NCI-H345 treated with DMSO at 0.1 percent for 48 hours (cell line): ENCODE data around the gene NDUFAF3.

ENCODE experiments used
- DNase-seq: peaks from one replicate; lab custom pipeline; 2025; ENCODE audit not compliant: unreplicated experiment; lab: John Stamatoyannopoulos, UW

NDUFAF3 gene

DNA sequence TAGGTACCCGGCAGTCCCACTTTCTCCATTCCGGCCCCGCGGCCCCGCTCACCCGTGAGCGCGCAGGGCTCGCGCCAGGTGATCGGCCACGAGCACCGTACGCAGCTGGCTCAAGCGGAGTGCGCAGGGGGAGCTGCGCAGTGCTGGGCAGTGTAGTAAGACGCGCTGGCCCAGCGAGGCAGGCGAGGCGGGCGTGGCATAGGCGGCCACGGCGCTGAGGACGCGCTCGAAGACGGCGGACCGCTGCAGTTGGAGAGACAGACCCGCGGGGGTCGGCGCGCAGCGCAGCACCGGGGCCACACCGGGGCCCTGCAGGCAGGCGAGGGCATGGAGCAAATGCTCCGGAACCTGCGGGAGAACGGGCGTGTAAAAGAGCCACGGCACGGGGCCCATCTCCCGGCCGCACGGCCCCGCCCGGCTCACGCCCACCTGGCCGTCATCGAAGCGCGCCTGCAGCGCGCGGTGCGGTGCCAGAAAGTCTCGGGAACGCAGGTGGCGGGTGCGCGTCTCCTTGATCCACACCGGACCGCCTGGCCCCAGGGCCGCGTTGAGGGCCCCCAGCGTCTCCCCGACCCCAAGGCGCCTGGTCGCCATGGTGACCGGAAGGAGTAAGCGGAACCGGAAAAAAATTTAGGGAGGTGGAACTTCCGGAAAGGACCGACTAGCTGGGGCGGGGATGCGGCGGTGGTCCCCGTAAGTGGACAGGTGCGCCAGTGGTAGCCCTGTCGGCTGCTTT lies 3.8 kb upstream of the NDUFAF3 start, which contains the start of gene DALRD3:
DALRD3 (minus strand) TSS at position 610 of the 736 bp plus-strand sequence; CDS start at position 594, 16 bp downstream.
- DNase-seq: peak; percentile 29

DNA sequence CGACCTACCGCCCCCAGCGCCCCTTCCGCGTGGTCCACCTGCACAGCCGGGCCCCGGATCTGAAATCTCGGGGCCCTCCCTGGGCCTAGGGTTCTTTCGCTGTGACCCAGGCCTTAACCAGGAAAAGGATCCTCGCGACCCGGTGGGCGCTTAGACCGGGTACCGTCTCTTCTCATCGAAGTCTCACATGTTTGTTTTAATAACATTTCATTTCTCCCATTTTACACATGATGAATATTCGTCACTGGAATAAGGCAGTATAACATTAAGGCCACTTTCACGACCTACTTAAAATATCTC lies 3.3 kb upstream of the NDUFAF3 start:
- DNase-seq: no peak

DNA sequence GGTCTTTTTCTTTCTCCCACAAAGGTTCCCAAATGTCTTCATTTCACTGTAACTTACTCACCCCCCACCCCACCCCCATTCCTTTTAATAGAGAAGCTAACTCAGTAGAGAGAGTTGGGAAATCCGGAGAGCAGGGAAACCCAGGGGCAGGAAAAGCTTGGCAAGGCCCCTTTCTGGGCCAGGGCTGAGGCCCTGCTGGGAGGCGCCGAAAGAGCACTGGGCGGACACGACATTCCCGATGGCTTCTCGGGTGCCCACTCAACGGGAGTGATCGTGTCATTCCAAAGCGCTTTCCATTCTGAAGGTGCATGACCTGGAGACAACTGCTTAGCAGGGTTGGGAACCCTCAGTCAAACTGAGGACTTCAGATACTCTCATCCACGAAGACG lies 2.0 kb upstream of the NDUFAF3 start:
- no peak for DNase-seq

DNA sequence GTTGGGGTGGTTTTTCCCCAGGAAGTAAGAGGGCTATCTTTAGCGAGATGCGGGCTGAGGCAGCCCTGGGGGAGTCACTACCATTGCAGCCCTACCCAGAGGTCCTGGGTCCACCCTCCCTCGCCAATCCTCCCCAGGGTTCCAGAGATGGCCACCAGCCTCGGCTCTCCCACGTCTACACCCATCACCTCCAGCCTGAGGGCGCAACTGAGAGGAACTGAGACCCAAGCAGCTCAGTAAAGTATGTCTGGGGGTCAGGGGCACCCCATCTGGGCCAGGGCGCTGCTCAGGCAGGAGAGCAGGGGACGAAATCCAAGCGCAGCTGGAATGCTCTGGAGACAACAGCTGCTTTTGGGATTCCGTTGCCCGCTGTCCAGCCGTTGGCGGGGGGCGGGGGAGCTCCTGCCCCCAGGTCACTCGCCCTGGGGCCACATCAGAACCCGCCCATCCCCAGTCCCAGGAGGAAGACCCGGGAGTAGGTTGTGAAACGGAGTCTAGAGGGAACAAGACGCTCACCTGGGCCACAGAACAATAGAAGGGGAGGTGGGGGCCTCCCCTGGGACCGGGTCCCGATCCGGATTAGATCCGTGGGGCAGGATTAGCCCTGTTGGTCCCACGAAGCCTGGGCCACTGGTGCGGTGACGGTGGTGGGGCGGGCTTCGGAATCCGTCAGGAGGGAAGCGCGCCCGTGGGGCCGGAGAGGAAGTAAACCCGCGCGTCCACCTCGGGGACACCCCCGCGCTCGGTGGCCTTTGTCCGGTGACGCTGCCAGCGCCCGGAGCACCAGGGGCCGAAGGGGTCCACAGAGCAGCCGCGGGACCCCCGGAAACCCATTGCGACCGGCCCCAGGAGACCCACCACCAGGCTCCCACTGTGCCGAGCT lies 1.4 kb upstream of the NDUFAF3 start:
- no peak for DNase-seq

DNA sequence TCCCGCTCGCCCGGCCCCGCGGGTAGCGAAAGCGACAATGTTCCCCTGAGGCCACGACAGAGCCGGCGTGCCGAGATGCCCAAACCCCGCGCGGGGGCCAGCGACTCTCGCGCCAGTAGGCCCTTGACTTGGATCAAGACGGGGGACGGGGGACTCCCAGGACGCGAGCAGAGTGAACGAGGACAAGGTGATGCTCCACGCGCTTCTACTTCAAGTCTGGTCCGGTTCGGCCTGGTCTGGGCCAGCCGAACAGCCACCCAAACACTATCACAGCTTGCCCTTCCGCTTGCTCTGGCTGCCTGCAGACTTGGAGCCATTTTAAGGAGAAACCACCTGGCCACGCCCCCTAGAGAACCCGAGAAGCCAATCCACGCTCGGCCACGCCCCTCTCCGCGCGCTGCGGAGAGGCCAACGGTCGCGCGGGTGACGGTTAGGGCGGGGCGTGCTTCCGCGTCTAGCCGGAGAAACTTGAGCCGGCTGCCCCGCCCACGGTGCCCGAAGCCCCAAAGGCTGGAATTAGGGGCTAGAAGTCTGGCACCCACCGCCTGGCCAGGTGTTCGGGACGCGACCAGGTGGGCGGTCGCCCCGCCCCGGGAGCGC lies 608 bp upstream of the NDUFAF3 start:
- DNase-seq: peak; percentile 92

DNA sequence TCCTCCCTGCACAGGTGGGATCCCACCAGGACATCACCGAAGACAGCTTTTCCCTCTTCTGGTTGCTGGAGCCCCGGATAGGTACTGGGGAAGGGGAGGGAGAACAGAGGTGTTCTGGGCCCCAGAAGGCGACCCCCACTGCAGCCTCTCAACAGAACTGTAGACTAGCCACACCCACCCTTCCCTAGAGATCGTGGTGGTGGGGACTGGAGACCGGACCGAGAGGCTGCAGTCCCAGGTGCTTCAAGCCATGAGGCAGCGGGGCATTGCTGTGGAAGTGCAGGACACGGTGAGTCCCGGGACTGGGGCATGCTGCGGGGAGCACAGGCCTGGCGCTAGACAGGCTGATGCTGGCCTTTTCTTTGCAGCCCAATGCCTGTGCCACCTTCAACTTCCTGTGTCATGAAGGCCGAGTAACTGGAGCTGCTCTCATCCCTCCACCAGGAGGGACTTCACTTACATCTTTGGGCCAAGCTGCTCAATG lies 809 bp downstream of the NDUFAF3 start:
- no peak for DNase-seq

DNA sequence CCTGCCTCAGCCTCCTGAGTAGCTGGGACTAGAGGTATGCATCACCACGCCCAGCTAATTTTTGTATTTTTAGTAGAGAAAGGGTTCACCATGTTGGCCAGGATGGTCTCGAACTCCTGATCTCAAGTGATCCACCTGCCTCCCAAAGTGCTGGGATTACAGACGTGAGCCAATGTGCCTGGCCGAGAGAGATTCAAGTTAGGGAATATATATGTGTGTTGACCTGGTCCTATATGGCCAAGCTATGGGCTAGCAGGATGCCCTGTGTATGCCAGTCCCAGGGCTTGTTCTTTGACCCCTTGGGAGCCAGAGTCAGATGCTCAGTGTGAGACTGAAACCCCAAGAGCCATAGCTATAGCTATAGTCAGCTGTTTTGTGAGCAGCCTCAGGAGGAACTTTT lies 1.9 kb downstream of the NDUFAF3 start:
- DNase-seq: no peak

DNA sequence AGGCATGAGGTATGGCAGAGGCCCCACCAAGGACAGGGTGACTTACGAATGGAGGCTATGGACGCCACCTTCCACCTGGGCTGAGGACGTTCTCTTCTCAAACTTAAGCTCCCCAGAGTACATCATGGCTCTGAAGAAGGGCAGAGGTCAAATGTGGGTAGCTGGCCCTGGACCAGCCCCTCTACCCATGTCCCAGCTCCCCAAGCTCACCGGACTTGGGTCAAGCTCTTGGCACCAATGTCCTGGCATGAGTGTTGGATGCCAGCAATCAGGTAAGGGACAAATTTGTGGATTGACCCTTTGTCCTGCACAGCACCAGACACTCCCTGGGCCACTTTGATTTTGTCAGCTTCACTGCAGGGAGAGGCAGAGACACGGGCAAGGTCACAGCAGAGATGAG lies 2.5 kb downstream of the NDUFAF3 start:
- no peak for DNase-seq

DNA sequence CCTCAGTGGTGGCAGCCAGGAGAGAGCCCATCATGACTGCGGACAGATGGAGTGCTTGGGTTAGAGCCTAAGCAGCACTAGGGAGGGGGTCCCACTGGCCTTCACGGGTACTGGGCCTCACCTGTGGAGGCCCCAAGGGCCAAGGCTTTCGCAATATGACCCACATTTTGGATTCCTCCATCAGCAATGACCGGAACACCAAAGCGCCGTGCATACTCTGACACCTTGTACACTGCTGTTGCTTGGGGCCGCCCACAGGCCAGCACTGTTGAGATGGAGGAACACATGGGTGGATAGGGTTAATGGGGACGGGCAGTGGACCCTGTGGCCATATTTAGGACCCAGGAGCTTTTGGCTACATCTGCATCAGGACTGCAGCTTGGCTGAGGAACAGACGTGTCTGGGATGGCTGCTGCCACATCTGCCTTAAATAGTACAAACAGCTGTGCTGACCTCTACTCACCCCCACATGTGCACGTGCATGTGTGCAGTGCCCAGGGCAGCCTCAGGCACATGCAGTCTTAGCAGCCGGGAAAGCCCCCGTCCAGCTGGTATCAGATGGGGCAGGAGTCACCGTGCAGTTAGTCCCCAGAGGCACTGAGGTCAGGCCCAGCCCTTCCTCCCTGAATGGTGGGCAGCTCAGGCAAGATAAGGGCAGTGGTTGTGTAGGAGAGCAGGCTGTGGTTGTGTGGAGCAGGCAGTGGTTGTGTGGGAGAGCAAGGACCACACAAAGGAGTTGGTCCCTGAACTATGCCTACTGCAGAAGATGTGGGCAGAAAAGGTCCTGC lies 3.3 kb downstream of the NDUFAF3 start:
- no peak for DNase-seq

DNA sequence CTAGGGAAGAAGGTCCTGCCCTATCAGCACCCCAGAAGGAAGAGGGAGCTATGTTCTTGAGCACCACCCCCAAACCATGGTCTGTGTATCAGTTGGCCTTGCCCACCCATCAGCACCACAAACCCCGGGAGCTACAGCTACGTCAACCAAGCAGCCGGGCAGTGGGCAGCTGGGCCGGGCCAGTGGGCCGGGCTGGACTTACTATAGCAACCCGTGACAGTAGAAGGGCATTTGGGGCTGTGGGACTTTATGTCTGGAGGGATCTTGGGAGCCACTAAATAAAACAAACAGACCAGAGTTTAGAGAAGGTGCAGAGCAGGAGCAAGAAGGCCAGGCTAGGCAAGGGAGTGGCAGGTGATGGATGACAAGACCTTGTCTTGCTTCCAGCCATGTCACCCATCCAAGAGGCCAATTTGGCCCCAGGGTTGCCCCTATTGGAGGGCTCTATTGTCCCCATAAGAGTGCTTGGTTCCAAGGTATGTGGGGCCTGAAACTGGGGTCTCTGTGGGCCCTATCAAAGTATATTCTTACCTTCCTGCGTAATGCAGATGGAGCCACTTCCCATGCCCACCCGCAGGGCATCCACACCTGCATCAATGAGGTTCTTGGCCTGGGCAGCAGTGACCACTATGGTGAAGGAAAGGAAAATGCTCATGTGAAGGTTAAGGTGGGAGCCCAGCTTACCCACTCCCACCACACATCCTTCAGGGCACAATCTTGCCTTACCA lies 4.0 kb downstream of the NDUFAF3 start:
- no peak for DNase-seq

DNA sequence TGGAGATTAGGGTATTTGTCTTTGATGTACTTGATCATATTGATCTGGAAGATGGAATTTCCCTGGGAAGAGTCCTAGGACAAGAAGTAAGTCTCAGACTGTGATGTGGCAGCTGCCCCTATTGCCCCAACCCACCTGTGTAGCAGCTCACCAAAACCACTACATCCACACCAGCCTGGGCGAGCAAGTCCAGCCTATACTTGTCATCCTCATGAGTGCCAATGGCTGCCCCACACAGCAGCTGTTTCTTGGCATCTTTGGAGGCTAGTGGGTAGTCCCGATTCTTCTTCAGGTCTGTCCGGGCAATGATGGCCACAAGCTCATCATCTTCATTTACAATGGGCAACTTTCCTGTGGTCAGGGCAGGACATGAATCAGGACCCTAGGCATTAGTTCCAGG lies 4.6 kb downstream of the NDUFAF3 start:
- DNase-seq: no peak

DNA sequence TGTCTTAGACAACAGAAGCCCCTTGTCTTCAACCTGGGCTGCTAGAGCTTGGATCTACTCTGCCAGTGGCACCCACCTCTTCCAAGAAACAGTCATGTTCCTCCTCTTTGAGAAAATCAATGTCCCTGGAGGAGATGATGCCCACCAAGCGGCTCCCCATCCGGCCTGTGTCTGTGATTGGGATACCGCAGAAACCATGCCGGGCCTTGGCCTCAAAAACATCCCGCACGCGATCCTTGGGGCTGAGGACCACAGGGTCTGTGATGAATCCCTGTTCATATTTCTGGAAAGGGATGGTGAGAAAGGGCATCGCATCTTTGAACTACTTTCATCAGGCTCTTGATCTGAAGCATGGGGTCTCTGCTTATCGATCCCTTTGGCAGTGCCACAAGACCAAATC lies 5.7 kb downstream of the NDUFAF3 start:
- DNase-seq: no peak

DNA sequence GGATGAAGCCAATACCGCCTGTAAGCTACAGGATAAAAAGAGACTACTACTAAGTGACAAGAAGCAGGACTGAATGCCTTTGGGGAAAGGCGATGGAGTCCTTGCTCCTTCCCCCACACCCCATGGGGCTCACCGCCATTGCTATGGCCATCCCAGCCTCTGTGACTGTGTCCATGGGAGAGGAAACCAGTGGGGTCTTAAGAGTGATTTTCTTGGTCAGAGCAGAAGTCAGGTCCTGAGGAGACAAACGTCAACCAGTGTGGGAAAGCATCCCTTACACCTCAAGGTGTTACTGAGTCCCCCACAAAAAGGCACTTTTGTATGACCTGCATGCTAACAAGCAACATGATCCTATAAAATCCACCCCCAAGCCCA lies 6.4 kb downstream of the NDUFAF3 start:
- DNase-seq: no peak

DNA sequence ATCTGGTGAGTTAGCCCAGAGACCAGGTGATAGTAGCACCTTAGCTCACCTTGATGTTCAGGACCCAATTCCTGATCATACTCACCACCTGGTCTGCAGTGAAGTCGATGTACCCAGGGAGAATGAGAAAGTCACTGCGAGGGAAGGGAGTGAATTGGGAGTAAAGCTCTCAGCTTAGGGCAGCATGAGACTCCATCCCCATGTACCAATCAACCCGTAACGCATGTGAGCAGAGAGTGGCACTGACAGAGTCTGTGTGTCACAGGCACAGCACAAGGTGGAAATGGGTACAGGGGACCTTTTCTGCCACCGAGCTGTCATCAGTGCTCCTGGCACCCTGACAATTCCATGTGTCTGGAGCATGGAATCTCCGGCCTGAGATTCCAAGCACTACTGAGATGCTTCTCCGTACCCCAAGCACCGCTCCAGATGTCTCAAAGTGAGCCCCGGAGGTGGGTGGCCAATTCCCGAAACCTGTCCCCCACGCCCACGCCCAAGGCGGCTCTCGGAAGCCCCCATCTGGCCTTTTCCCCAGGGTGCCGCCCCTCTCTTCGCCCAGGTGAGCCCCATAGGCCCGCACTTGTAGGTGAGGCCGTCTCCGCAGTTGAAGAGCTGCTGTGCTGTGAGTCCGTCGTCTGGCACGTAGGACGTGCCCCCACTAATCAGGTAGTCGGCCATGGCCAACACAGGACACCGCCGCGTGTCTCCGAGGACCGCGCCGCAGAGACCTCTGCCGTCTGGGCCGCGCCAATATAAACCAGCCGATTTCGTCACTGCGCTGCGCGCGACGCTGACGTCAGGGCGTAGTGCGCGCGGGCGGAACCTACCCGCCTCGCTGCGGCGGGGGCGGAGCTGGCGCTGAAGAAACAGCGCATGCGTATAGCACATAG lies 7.0 kb downstream of the NDUFAF3 start, which contains the start of gene IMPDH2:
IMPDH2 (minus strand) TSS at position 726 of the 890 bp plus-strand sequence; CDS start at position 678, 48 bp downstream.
- DNase-seq: peak; percentile 72

DNA sequence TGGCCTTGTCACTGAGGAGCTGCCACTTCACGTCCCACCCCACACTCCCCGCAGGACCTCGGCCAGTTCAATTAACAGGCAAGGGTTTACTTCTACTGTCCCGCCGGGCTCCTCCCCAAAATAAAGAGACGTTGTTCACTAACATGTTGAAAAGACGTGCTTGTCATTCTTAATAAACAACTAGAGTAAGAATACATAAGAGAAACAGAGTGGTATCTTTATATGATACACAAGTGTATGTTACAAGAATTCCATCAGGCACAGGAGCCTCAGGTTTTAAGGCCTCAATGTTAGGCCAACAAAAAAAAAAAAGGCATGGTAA lies 7.6 kb downstream of the NDUFAF3 start:
- no peak for DNase-seq

DNA sequence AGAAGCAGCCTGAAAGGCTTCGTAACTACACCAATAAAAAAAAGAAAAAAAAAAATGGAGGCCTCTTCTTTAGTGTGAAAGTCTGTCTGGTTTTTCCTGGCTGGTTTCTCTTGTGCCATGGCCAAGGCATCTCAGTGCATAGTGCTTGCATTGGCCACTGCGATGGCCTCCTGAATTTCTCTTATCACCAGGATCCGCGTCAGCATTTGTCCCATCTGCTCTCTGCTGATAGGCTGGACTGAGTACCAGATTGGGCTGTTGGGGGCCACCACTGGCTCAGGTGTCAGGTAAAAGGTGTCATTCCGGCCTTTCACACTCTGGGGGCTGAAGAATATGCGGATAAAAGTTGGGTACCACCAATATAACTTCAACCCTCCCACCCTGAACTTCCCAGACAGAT lies 8.4 kb downstream of the NDUFAF3 start:
- DNase-seq: no peak

DNA sequence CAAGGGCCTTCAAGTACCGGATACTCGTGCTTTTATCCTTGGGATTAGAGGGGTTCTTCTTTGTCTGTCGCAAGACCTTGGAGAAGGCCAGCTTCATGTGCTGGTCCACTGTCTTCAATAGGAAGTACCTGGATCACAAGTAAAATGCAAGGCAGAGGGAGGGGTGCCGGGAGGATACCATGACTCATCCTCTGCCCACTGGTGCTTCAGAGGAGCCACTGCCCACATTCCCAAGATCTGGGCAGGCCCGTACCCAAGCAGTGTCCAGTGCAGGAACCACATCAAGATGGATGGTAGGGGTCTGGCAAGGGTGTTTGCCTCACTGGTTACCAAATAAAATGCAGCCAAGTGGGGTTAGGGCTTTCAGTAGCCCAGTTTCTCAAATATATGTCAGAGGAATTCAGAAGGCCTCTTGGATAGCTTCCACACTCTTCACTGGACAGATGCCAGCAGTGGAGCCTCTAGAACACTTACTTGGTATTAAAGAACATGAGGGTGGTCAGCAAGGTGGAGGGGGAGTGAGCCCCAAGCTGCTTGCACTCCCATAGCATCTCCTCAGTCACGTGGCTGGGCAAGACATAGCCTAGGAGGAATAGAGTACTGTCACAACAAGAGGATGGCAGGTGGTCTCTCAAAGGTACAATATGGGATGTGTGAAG lies 10.9 kb downstream of the NDUFAF3 start:
- no peak for DNase-seq

DNA sequence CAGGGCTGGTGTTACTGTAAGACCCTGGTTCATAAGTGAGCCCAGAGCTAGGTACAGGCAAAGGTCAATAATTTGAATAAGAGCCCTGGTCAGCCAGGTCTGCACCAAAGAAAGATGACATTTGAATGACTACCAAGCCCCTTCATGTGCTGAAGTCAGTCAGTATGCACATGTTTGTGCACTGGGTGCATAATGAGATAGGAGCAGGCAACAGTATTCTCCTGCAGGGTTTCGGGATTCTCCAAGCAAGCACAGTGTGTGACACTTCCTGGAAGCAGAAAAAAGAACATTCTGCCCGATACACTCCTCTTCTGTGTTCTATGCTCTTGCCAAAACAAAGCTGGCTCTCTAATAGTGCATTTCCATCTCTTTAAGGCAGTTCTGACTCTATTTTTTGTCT lies 12.7 kb downstream of the NDUFAF3 start:
- DNase-seq: no peak

DNA sequence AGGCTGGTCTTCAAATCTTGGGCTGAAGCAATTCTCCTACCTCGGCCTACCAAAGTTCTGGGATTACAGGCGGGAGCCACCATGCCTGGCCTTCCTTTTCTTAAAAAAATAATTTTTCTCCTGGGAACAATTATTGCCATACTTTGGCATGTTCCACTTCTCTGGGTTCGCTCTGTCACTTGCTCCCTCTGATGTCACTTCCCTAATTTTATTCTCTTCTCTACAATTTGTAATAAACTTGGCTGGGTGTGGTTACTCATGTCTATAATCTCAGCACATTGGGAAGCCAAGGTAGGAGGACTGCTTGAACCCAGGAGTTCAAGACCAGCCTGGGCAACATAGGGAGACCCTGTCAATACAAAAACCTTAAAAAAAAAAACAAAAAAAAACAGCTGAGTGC lies 13.4 kb downstream of the NDUFAF3 start:
- DNase-seq: no peak
